GM19240 (cell line): Measurements from ENCODE around the gene GOLGA6L9.
"Not testable (repeated sequence)": the region's sequence is repeated elsewhere in the genome, so short reads cannot be mapped to it uniquely, and the experiment has no call there.

Experiments used
- DNase-seq: peaks from one replicate; pipeline ENCODE4 v3.0.0; 2011; ENCODE audit warnings: low spot score; ENCODE audit not compliant: insufficient read length

Gene GOLGA6L9, protein sequence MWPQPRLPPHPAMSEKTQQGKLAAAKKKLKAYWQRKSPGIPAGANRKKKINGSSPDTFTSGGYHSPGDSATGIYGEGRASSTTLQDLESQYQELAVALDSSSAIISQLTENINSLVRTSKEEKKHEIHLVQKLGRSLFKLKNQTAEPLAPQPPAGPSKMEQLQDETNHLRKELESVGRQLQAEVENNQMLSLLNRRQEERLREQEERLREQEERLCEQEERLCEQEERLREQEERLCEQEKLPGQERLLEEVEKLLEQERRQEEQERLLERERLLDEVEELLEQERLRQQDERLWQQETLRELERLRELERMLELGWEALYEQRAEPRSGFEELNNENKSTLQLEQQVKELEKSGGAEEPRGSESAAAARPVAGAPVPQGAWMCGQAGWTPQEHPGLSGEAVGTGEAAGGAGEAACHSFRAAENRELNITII

DNA sequence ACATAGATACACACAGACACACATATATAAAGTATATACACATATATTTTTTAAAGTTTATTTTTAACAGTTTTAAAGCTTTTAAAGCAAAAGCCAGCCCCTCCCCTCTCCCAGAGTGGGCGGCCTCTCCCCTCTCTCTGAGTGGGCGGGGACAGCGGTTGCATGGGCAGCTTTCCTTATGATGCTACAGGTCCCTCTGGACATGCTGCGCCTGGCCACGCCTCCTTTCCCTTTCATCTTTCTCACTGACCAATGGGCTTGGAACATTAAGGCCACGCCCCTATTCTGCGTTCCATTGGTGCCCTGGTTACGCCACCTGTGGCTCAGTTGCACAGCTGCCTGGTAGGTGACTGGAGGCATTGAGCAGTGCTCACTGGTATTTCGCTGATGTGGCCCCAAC, at the start of gene GOLGA6L9:
TSS of gene GOLGA6L9 (plus strand) at position 124 of the 400 bp plus-strand sequence. CDS start at position 388, 264 bp downstream.
- DNase-seq, result not testable (repeated sequence)

DNA sequence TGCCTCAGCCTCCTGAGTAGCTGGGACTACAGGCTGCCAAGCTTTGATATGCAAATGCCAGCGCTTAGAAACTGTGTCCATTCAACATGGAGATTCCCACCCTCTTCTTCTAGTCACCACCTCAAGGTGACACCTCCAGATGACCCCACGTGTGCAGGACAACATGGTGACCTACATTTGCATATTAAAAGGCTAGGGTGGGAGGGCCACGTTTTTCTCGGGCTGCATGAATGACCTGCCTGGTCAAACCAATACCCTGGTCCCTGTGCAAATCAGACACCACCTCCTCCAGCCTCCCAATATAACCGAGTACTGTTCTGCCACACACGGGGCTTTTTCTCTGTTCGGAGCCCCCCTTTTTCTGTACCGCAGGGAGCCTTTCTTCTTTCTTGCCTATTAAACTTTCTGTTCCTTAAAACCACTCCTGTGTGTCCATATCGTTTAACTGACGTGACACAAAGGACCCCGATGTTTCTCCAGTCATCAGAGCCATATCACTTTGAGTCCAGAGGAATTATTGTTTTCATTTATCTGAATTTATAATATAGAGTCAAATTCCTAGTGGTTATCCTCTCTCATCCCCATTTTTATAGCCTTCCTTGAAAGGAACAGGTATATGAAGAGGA, 48.2 kb upstream of the GOLGA6L9 start:
- not testable (repeated sequence) for DNase-seq

DNA sequence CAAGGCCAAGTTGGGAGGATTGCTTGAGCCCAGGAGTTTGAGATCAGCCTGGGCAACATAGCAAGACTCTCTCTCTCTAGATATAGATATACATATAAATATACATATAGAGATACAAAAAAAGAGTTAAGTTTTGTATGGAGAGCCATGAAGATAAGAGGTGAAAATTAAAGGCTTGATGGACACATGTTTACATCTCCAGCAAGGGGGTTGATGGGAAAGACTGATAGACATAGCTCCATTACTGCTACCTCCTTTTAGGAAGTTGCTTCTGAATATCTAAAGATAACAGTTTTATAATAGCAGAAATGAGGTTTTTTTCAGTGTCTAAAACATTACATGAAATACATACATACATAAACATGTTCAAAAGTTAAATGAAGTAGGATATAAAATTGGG, 42.4 kb upstream of the GOLGA6L9 start:
- DNase-seq, result not testable (repeated sequence)

DNA sequence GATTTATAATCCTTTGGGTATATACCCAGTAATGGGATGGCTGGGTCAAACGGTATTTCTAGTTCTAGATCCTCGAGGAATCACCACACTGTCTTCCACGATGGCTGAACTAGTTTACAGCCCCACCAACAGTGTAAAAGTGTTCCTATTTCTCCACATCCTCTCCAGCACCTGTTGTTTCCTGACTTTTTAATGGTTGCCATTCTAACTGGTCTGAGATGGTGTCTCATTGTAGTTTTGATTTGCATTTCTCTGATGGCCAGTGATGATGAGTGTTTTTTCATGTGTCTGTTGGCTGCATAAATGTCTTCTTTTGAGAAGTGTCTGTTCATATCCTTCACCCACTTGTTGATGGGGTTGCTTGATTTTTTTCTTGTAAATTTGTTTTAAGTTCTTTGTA, 39.5 kb upstream of the GOLGA6L9 start:
- not testable (repeated sequence) for DNase-seq

DNA sequence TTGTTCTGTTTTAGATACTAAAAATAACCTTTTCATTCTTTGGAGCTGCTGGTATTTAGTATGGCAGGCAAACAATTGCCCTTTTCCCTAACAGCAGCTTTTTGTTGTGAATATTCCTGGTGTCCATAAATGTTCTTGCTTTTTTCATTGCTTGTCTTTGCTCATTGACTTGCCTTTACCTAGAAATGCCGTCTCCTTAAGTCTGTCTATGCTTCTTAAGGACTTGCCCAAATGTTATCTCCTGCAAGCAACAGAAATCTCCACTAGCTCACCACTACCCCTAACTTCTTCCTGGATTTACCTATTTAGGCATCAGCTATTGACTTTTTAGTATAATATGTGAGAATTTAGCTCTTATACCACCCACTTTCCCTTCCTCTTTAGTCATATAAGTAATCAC, 37.5 kb upstream of the GOLGA6L9 start:
- DNase-seq, result not testable (repeated sequence)

DNA sequence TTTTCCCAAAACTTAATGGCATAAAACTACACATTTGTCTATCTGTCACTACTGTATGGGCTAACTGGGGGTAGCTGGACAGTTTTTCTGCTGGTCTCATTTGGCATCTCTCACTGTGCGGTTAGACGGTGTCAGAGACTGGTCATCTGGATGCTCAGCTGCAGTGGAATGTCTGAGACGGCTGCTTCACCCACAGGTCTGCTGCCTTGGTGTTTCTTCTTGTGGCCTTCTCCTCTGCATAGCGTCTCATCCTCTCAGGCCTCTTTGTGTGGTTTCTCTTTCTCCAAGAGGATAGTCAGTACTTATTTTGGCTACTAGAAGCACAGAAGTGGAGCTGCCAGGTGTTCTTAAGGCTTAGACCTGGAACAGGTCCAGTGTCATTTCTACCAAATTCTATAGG, 35.9 kb upstream of the GOLGA6L9 start:
- no peak for DNase-seq

DNA sequence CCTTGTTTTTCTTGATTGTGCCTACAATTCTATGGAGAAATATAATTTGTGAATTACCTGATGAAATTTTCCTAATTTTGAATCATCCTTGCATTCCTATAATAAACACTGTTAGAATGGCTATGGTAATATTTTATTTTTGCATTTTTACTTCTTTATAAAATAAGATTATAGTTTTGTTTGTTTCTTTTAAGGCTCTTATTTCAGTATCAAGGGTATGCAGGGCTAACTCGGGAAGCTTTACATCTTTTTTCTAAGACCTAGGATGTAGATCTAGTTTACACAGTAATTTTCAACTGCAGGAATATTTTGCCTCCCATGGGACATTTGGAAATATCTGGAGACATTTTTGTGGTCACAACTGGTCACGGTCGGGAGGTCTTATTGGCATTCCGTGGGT, 33.8 kb upstream of the GOLGA6L9 start:
- DNase-seq, result not testable (repeated sequence)

DNA sequence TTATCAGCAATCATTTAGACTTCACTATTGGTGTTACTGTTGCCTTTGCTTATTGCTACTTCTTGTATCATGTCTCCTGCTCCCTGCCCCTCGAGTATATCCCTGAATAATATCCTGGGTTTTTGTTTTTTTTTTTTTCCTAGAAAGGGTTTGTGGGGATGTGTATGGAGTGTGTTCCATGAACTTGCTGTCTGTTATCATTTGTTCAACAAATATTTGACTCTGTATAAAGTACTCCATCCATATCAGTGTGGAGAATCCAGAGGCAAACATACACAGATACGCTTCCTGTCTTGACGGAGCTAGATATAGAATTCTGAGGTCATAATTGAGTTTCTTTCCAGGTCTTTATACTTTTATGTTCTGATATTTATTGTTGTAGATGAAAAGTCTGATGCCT, 31.8 kb upstream of the GOLGA6L9 start:
- DNase-seq, result no peak

DNA sequence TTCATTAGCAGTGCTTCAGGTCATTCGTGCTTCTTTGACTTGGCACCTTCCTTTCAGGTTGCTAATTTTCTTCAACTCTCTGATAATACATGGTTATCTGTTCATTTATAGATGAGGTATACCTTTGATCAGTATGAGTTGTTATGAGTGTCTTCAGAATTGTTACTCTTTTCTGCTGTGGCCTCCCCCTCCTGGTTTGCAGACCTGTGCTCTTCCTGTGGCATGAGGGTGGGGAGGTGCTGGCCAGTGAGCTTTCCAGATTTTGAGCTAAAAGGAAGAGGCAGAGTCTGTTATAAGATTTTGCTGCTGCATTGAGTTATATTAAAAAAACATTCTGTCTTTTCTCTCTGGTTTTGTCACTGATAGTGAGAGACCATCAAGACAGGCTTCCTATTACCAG, 30.8 kb upstream of the GOLGA6L9 start:
- DNase-seq, result no peak

DNA sequence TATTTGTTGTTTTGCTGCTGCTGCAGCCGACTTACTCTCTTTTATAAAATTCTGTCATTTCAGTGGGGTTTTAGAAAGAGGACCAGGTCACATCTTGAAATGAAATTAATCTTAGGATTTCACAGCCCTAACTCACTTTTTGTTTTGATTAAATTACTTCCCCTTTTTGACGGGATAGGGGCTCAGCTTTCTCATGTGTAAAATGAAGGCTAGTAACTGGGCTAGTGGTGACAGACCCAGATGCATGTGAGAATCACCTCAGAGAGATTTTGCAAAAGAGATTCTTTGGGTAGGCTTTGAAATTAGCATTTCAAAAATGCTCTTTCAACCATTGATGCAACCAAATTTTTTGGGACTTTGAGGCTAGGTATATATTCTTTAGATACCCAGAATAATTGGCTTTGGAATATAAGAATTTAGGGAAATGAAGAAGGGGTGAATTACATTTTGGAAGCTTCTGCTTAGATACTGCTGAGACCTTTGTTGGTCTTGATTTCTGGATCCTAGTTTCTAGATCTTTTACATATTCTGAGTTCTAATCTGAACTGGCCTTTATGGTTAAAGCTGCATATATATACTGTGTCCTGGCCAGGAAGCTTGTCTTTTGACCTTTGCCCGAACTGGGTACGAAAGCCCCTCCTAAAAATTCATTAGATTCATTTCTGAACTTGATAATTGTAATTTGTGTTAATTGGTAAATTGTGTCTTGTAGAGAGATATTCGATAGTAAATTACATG, 30.1 kb upstream of the GOLGA6L9 start:
- DNase-seq, result not testable (repeated sequence)

DNA sequence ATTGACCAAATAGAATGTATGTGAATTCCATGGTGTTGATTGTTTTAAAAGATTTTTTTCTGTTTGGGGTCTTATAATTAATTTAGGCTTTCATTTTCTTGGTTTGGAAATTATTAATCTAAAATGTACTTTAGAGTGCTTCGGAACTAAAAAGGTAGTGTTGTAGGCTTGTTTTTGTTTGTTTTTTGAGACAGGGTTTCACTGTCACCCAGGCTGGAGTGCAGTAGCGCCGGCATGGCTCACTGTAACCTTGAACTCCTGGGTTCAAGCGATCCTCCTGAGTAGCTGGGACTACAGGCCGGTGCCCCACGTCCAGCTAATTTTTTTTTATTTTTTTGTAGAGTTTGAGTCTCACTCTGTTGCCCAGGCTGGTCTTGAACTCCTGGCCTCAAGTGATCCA, 27.7 kb upstream of the GOLGA6L9 start:
- not testable (repeated sequence) for DNase-seq

DNA sequence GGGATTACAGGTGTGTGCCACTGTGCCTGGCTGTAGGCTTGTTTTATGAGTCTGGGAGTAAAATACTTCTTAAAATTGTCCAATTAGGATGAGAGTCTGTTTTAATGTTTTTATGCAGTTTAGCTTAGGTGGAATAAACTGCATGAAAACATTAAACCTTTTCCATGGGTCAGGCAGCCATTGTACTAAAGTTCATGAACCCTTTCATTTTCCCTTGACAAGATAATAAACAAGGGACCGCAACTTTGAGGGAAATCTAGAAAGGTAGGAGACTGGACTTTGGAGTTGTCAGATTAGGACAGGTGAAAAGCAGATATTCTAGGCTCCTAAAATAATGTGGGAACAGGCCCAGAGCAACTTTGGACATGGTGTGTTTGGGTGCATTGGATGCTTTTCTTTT, 27.3 kb upstream of the GOLGA6L9 start:
- not testable (repeated sequence) for DNase-seq

DNA sequence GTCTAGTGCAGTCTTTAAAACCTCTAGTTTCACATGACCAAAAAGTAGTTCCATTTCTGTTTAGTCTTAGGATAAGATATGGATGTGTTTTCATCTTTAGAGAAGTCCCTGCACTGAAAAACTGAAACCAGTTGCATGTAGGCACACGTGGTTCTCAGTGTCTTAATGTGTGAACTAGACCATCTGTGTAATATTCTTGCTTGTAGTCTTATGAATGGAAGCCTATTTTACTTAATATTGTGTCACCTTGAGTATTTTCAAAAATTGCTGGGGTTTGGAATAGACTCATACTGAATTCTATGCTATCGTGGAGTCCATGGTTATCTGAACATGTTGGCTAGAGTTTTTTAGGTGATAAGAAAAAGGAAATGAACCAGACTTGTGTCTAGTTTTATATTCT, 23.4 kb upstream of the GOLGA6L9 start:
- not testable (repeated sequence) for DNase-seq

DNA sequence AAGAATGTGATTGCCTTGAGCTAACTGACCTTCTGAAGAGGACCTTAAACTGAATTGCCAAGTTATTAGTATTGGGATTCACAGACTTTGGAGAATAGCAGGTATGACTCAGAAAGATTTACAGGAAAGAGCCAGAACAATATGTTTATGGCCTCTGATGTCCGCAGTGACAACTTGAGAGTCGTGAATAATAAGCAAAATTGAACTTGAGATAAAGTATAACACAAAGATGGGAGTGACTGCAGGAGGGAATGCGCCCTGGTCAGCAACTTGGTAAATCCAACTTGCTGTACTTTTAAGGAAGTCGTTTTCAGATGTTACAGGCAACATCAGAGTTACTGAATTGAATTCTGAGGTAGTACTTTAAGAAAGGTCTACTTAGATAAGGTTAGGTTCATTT, 19.3 kb upstream of the GOLGA6L9 start:
- not testable (repeated sequence) for DNase-seq

DNA sequence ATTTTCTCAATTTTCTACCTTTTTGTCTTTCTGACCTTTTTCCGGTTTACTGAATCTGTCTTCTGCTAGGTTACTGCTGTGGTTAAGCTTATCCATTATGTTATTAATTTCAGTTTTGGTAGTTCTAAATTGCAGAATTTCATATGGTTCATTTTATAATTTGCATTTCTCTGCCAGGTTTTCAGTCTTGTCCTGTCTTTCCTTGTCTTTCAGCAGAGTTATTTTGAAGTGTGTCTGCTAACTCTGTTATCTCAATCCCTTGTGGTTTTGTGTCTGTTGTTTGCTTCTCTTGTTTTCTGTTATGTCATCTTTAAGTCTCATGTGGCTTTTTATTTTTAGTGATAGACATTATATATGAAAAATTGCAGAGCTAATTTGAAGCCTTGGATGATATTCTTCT, 18.0 kb upstream of the GOLGA6L9 start:
- DNase-seq, result not testable (repeated sequence)

DNA sequence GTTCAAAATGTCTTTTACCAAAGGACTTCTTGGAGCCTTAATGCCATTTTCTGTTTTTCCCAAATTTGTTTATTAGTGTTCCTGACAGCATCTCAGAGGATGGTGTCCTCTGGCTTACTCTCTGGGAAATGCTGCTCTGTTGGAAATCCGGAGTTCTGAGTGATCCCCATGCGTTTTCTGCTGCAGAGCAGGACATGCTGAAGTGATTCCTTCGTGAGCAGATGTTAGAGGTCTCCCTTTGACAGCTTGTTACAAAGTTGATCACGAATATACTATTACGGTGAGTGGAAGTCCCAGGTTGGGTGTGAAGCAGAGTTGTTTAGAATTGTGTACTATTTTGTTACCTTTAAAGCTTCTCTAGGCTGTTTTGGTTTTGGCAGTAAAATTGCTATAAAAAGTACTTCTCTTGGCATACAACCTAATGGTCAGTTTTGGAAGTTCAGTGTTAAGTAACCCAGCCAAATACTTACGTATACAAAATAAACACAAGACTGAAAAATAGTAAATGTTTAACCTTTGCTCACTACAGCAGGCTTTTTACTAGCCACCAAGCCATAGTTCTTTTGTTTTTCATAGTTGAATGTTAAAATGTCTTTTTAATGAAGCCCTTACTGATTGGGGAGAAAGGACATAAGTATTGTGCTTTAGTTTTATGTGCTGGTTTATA, 15.0 kb upstream of the GOLGA6L9 start:
- not testable (repeated sequence) for DNase-seq

DNA sequence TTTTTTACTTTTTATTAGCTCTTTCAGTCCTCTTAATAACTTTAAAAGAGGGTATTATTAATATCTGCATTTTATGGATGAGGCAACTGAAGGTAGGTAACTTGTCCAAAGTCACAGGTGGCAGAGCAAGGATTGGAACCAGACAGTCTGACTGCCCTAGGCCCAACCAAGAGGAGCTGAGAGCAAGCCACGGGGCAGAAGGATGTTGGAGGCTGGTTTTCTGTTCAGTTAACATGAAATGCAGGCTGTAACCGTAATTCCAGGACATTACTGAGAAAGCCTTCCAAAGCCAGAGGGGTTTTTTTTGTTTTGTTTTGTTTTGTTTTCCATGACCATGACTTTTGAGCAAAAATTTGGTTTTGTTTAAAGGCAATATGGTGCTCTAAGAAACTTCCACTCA, 9.1 kb upstream of the GOLGA6L9 start:
- DNase-seq, result not testable (repeated sequence)

DNA sequence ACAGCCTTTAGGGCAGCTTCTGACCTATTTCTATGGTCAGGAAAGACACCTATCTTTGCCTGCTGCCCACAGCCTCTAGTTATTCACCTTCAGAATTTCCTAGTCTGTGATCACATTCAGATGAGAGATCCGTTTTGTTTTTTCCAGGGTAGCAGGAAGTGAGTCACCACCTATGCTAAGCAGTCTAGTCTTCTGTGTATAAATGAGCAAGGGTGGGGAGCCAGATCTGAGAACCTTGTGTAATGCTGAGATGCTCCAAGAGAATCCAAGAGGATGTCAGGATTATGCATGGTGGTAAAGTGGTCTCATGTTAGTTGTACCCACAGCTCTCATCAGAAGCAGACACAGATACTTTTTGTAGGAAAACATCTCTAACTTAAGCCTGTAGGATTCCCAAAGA, 8.7 kb upstream of the GOLGA6L9 start:
- DNase-seq, result not testable (repeated sequence)

DNA sequence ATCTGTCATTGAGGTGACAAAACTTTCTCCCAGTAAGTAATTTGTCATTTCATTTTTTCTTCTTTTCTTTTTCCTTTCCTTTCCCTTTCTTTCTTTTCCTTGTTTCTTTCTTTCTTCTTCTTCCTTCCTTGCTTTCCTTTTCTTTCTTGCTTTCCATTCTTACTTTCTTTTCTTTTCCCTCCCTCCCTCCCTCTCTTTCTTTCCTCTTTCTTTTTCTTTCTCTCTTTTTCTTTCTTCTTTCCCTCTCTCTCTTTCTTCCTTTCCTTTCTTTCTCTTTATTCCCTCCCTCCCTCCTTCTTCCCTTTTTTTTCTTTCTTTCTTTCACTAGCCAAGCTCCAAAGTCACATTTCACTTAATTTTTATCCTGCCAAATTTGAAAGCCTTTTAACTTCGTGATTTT, 2.5 kb upstream of the GOLGA6L9 start:
- not testable (repeated sequence) for DNase-seq

DNA sequence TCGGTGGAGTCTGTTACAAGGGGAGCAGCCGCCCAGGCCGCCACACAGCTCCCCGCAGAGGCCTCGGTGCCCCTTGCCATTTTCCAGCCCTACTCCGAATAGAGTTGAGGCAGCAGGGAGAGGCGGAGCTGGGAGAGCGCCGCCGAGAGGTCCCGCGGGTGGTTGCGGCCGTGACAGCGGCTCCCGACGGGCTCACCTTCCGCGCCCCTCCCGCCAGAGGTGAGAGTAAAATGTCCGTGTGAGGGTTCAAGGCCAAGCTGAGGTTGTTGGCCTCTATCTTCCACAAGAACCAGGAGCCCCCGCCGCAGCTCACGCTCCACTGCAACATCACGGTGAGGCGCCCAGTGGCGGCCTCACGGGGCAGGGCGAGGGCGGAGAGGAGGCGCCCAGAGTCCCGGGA, 15.8 kb downstream of the GOLGA6L9 start:
- DNase-seq, result not testable (repeated sequence)

DNA sequence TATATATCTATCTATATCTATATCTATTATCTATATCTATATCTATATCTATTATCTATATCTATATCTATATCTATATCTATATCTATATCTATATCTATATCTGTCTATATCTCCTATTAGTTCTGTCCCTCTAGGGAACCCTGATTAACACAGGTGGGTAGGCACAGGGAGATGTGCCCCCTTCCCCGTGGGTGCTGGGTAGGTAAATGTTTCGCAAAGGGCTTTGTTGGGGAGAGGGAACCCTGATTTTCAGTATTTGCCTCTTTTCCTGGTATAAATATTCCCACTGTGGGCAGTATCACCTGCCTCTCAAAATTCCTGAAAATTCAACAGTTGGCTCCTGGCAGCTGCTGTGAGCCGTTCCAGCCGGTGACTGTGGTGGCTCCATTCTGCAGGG, 27.7 kb downstream of the GOLGA6L9 start:
- not testable (repeated sequence) for DNase-seq
